Measurements from ENCODE around the gene IPCEF1.

DNA sequence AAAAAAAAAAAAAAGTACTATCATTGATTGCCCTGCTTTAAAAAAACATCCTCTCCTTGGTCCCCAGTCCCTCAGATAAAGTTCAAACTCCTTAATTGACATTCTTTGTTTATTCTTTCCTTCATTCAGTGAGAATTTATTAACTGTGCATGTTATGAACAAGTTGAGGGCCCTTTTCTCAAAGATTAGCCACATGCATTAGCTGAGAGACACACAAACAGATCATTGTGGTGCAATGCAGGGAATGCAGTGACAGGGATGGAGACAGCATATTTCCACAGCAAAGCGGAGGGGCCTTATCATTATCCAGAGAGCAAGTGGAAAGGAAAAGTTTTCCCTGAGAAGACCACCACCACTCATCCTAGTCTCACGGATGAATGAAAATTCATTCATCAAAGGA is 21.9 kb upstream of the IPCEF1 start:
- TF ChIP-seq, protein P1, sequence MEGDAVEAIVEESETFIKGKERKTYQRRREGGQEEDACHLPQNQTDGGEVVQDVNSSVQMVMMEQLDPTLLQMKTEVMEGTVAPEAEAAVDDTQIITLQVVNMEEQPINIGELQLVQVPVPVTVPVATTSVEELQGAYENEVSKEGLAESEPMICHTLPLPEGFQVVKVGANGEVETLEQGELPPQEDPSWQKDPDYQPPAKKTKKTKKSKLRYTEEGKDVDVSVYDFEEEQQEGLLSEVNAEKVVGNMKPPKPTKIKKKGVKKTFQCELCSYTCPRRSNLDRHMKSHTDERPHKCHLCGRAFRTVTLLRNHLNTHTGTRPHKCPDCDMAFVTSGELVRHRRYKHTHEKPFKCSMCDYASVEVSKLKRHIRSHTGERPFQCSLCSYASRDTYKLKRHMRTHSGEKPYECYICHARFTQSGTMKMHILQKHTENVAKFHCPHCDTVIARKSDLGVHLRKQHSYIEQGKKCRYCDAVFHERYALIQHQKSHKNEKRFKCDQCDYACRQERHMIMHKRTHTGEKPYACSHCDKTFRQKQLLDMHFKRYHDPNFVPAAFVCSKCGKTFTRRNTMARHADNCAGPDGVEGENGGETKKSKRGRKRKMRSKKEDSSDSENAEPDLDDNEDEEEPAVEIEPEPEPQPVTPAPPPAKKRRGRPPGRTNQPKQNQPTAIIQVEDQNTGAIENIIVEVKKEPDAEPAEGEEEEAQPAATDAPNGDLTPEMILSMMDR (optimal IDR thresholded peaks at IDR 0.05 in 1 of 3, IDR thresholded peaks at IDR 0.05 in 1 of 3, conservative IDR thresholded peaks at IDR 0.05 in 1 of 3; ENCODE audit: extremely low read depth in 1 of 3, insufficient read depth in 2 of 3, low read length in 3 of 3) = no peak
- no peak for TF ChIP-seq EZH2 (IDR thresholded peaks at IDR 0.05; ENCODE audit: low read length)

Measured in keratinocyte (primary cell).